Stimulated activated naive CD4-positive, alpha-beta T cell treated with Interleukin-2 at 50 U/mL for 16 hours (primary cell): ENCODE data around the gene EIF2S2.
"Not testable (repeated sequence)": the region's sequence is repeated elsewhere in the genome, so short reads cannot be mapped to it uniquely, and the experiment has no call there.

ENCODE experiments used
- DNase-seq: peaks from one replicate; lab custom pipeline; 2025; lab: John Stamatoyannopoulos, UW

Gene EIF2S2, protein sequence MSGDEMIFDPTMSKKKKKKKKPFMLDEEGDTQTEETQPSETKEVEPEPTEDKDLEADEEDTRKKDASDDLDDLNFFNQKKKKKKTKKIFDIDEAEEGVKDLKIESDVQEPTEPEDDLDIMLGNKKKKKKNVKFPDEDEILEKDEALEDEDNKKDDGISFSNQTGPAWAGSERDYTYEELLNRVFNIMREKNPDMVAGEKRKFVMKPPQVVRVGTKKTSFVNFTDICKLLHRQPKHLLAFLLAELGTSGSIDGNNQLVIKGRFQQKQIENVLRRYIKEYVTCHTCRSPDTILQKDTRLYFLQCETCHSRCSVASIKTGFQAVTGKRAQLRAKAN

GRCh38 chr20:34111702-34112599, at the start of gene EIF2S2:
Gene EIF2S2 (minus strand): TSS chr20:34112243. CDS start chr20:34112110, 133 bp downstream.
- DNase-seq = peak; percentile 92

DNA sequence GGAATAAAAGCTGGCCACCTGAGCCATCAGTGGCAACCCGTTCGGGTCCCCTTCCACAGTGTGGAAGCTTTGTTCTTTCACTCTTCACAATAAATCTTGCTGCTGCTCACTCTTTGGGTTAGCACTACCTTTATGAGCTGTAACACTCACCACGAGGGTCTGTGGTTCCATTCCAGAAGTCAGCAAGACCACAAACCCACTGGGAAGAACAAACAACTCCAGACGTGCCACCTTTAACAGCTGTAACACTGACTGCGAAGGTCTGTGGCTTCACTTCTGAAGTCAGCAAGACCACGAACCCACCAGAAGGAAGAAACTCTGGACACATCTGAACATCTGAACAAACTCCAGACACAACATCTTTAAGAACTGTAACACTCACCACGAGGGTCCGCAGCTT, 45.7 kb upstream of the EIF2S2 start:
- not testable (repeated sequence) for DNase-seq

DNA sequence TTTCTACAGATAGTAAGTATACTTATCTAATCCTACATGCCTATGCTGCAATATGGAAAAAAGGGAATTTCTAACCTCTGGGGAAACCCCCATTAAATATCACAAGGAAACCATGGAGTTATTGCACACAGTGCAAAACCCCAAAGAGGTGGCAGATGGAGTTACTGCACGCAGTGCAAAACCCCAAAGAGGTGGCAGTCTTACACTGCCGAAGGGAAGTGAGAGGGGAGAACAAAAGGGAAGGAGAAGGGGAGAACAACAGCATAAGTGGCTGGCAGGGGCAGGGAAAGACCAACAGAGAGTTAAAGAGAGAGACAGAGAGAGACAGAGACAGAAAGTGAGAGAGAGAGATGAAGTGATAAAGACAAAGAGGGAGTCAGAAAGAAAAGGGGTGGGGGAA, 43.8 kb upstream of the EIF2S2 start:
- no peak for DNase-seq

- not testable (repeated sequence) for DNase-seq
These were observed 41.1 kb upstream of the EIF2S2 start for GRCh38 chr20:34153169-34153568.

GRCh38 chr20:34152073-34152472, 40.0 kb upstream of the EIF2S2 start:
- DNase-seq = not testable (repeated sequence)

- DNase-seq = no peak
These were observed 38.4 kb upstream of the EIF2S2 start for GRCh38 chr20:34150306-34151000.

- DNase-seq = no peak
These were observed 33.3 kb upstream of the EIF2S2 start for GRCh38 chr20:34145280-34145819.

GRCh38 chr20:34143951-34144350, 31.9 kb upstream of the EIF2S2 start:
- DNase-seq = no peak

DNA sequence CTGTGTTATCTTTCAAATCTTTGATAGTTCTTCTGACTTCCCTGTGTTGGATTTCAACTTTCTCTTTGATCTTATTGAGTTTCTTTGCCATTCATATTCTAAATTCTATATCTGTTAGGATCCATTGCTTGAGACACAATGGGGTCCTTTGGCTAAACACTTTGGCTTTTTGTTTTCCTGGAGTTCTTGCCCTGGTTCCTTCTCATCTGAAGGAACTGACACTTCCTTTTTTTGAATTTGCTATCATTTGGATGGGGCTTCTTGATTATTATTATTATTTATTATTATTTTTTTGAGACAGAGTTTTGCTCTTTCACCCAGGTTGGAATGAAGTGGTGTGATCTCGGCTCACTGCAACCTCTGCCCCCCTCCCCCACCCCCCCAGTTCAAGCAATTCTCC, 30.1 kb upstream of the EIF2S2 start:
- DNase-seq = no peak

- no peak for DNase-seq
These were observed 29.2 kb upstream of the EIF2S2 start for GRCh38 chr20:34141293-34141692.

DNA sequence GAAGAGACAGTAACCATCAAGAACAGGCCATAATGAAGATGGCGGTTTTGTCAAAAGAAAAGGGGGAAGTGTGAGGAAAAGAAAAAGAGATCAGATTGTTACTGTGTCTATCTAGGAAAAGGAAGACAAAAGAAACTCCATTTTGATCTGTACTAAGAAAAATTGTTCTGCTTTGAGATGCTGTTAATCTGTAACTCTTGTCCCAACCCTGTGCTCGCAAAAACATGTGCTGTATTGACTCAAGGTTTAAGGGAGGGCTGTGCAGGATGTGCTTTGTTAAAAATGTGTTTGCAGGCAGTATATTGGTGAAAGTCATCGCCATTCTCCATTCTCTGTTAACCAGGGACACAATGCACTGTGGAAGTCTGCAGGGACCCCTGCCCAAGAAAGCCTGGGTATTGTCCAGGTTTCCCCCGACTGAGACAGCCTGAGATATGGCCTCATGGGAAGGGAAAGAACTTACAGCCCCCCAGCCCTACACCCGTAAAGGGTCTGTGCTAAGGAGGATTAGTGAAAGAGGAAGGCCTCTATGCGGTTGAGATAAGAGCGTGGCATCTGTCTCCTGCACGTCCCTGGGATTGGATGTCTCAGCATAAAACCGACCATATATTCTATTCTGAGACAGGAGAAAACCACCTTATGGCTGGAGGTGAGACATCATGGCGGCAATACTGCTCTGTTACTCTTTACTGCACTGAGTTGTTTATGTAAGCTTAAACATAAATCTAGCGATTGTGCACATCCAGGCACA, 23.7 kb upstream of the EIF2S2 start:
- not testable (repeated sequence) for DNase-seq

GRCh38 chr20:34133365-34133860, 21.4 kb upstream of the EIF2S2 start:
- not testable (repeated sequence) for DNase-seq

DNA sequence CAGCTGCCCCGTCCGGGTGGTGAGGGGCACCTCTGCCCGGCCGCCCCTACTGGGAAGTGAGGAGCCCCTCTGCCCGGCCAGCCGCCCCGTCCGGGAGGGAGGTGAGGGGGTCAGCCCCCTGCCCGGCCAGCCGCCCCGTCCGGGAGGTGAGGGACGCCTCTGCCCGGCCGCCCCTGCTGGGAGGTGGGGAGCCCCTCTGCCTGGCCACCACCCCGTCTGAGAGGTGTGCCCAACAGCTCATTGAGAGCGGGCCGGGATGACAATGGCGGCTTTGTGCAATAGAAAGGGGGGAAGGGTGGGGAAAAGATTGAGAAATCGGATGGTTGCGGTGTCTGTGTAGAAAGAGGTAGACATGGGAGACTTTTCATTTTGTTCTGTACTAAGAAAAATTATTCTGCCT, 20.9 kb upstream of the EIF2S2 start:
- DNase-seq = not testable (repeated sequence)

DNA sequence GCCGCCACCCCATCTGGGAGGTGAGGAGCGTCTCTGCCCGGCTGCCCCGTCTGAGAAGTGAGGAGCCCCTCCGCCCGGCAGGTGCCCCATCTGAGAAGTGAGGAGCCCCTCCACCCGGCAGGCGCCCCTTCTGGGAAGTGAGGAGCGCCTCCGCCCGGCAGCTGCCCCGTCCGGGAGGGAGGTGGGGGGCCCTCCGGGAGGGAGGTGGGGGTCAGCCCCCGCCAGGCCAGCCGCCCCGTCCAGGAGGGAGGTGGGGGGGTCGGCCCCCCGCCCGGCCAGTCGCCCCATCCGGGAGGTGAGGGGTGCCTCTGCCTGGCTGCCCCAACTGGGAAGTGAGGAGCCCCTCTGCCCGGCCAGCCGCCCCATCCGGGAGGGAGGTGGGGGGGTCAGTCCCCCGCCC, 20.4 kb upstream of the EIF2S2 start:
- not testable (repeated sequence) for DNase-seq

DNA sequence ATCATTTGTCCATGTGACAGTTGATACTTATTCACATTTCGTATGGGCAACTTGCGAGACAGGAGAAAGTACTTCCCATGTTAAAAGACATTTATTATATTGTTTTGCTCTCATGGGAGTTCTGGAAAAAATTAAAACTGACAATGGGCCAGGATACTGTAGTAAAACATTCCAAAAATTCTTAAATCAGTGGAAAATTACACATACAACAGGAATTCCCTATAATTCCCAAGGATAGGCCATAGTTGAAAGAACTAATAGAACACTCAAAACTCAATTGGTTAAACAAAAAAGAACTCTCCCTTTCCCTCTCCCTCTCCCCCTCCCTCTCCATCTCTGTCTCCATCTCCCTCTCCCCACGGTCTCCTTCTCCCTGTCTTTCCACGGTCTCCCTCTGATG, 19.4 kb upstream of the EIF2S2 start:
- DNase-seq = no peak

- DNase-seq = peak; percentile 6
These were observed 17.6 kb upstream of the EIF2S2 start for GRCh38 chr20:34129518-34130162.

DNA sequence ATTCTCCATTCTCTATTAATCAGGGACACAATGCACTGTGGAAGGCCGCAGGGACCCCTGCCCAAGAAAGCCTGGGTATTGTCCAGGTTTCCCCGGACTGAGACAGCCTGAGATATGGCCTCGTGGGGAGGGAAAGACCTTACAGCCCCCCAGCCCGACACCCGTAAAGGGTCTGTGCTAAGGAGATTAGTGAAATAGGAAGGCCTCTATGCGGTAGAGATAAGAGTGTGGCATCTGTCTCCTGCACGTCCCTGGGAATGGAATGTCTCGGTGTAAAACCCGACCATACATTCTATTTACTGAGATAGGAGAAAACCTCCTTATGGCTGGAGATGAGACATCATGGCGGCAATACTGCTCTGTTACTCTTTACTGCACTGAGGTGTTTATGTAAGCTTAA, 15.7 kb upstream of the EIF2S2 start:
- no peak for DNase-seq

DNA sequence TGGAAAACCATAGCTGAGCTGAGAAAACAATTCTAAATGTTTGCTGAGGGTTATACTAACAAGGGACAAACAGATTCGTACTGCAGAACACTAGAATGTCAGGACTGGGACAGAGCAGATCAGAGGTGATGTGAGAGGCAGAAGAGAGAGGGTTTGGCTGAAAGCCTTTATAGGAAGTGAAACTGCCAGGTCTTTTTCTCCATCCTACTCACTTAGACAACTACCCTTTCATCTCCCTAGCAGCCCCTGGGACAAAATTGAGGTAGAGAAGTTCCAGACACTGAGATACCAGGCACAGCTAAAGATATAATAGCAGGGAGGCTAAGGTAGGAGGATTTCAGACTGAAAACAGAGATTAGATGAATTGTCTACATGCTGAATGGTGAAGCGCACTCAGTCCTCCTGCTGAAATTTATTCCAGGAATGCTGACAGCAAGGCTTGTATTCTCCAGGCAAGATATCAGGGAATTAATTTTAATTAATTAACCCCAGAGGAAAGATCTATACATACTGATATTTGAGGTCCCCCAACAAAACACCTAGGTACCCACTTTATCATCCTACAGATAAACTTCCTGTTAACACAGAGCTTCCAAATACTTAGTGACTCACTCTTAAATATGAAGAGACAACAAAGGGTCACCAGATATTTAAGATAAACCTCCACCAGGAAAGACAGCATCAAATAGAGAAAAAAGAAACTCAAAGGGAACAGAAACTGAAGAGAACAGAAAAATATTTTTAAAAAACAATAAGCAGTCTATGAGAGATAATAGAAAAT, 12.6 kb upstream of the EIF2S2 start:
- DNase-seq = no peak

DNA sequence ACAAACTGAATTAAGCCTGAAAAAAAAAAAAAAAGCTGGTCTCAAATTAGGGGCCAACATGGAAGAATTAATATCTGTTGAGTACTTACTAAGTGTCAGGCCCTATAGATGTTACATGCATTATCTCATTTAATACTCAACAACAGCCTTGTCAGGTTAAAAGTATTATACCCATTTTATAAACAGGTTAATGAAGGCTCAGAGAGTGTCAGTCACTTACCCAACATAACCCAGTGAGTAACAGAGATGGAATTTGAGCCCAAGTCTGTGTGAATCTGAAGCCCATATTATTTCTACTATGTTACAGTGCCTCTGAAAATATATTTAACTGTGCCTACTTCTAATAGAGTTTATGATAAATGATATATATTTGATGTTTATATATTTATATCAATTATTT, 11.3 kb upstream of the EIF2S2 start:
- DNase-seq = no peak
